H1 (cell line): ENCODE data around the gene PC. TPM values are rescaled to one million over a fixed set of nuclear protein-coding genes. Genes with fewer than 3 reads are reported as not detected.

Experiments used
- CTCF ChIA-PET: fragments of 300-600 bp; sonication (Branson Sonifier 250); formaldehyde crosslinking; loops from one replicate; lab custom pipeline; 2021; ENCODE audit not compliant: partially characterized antibody; lab: Charles Lee
- POLR2A ChIA-PET: fragments of 300-600 bp; sonication (Branson Sonifier 250); formaldehyde crosslinking; loops from one replicate; lab custom pipeline; 2021; ENCODE audit warnings: inconsistent platforms; ENCODE audit not compliant: partially characterized antibody; lab: Charles Lee
- DNase-seq, 2 experiments: peaks; one replicate each; pipeline versions ENCODE4 v3.0.0 to v3.0.0-alpha.2; 2010 to 2022; ENCODE audit warnings: low spot score in 2 of 2, low read depth in 1 of 2, mixed read lengths in 1 of 2
- FAIRE-seq: peaks from 2 replicates; lab custom pipeline; 2011; peaks lifted over from hg19 to GRCh38; lab: Jason Lieb, UNC
- H2AFZ ChIP-seq: 2 replicates; pipeline ENCODE4 v1.8.1; 2012; ENCODE audit warnings: low read length, inconsistent platforms
- H2AK5ac ChIP-seq: 2 replicates; pipeline ENCODE4 v1.6.1; 2013; ENCODE audit warnings: low read depth, low read length
- H2BK120ac ChIP-seq: replicated peaks from 2 replicates; pipeline ENCODE3; 2013; ENCODE audit warnings: low read depth, low read length, inconsistent platforms
- H2BK12ac ChIP-seq: 2 replicates; pipeline ENCODE4 v1.6.1; 2013; ENCODE audit warnings: low read depth, low read length
- H2BK15ac ChIP-seq: 2 replicates; pipeline ENCODE4 v1.6.1; 2013; ENCODE audit warnings: low read length
- H2BK20ac ChIP-seq: 2 replicates; pipeline ENCODE4 v1.6.1; 2013; ENCODE audit warnings: low read length
- H2BK5ac ChIP-seq: 2 replicates; pipeline ENCODE4 v1.6.1; 2013; ENCODE audit warnings: low read depth, low read length
- H3K14ac ChIP-seq: 2 replicates; pipeline ENCODE4 v1.6.1; 2013; ENCODE audit warnings: inconsistent platforms; ENCODE audit not compliant: insufficient read length
- H3K18ac ChIP-seq: 2 replicates; pipeline ENCODE4 v1.6.1; 2013; ENCODE audit warnings: low read length; ENCODE audit errors: extremely low read depth
- H3K23ac ChIP-seq: 2 replicates; pipeline ENCODE4 v1.6.1; 2013; ENCODE audit warnings: inconsistent platforms; ENCODE audit not compliant: insufficient read length
- H3K23me2 ChIP-seq: 2 replicates; pipeline ENCODE4 v1.6.1; 2013; ENCODE audit warnings: low read depth, low read length
- H3K27ac ChIP-seq: 2 replicates; pipeline ENCODE4 v1.6.1; 2011; ENCODE audit warnings: low read depth, low read length, inconsistent platforms
- H3K27me3 ChIP-seq, 4 experiments: replicated peaks in 1 of 4; 1 replicate in 1 of 4; 2 replicates in 3 of 4; pipeline versions ENCODE4 v1.6.1 to v1.8.1; 2011 to 2013; ENCODE audit warnings: low read length in 3 of 4, mild to moderate bottlenecking in 3 of 4, inconsistent platforms in 2 of 4, mixed read lengths in 2 of 4, moderate library complexity in 1 of 4; ENCODE audit not compliant: control insufficient read depth in 3 of 4, insufficient read depth in 3 of 4; ENCODE audit errors: extremely low read depth in 1 of 4
- H3K36me3 ChIP-seq, 4 experiments: 2 replicates each; pipeline versions ENCODE4 v1.6.1 to v1.8.1; 2011 to 2013; ENCODE audit warnings: mild to moderate bottlenecking in 4 of 4, low read length in 3 of 4, moderate library complexity in 2 of 4, control low read depth in 1 of 4, inconsistent platforms in 1 of 4; ENCODE audit not compliant: insufficient read depth in 4 of 4, control insufficient read depth in 2 of 4
- H3K4ac ChIP-seq: replicated peaks from 2 replicates; pipeline ENCODE3; 2013; ENCODE audit warnings: low read length, low read depth, mixed read lengths, inconsistent platforms; ENCODE audit not compliant: insufficient read length
- H3K4me1 ChIP-seq, 4 experiments: replicated peaks in 1 of 4; 1 replicate in 1 of 4; 2 replicates in 3 of 4; pipeline versions ENCODE4 v1.6.1 to v1.8.1; 2011 to 2013; ENCODE audit warnings: low read length in 3 of 4, inconsistent platforms in 2 of 4, mixed read lengths in 1 of 4; ENCODE audit not compliant: insufficient read depth in 4 of 4, control insufficient read depth in 3 of 4
- H3K4me2 ChIP-seq, 2 experiments: 2 replicates each; pipeline versions ENCODE4 v1.6.1 to v1.8.1; 2011 to 2013; ENCODE audit warnings: low read depth in 2 of 2, low read length in 2 of 2, control low read depth in 1 of 2, inconsistent platforms in 1 of 2, mild to moderate bottlenecking in 1 of 2; ENCODE audit not compliant: insufficient read depth in 1 of 2
- H3K4me3 ChIP-seq, 4 experiments: fragments of 200-600, 300-600 bp in 1 of 4; sonication (generic), shearing (Covaris generic), sonication (Bioruptor Twin) in 1 of 4; 2 replicates each; pipeline versions ENCODE4 v1.5.1 to v1.8.1; 2011 to 2016; ENCODE audit warnings: low read length in 4 of 4, low read depth in 3 of 4, control low read depth in 2 of 4, inconsistent platforms in 2 of 4, mild to moderate bottlenecking in 2 of 4, mixed read lengths in 1 of 4, moderate library complexity in 1 of 4; ENCODE audit not compliant: insufficient read depth in 2 of 4; ENCODE audit errors: extremely low read depth in 1 of 4
- H3K56ac ChIP-seq: replicated peaks from 2 replicates; pipeline ENCODE3; 2013; ENCODE audit warnings: low read depth, mild to moderate bottlenecking, mixed read lengths, low read length, inconsistent platforms; ENCODE audit not compliant: insufficient read length
- H3K79me1 ChIP-seq: 2 replicates; pipeline ENCODE4 v1.6.1; 2013; ENCODE audit warnings: low read depth, low read length, control low read depth
- H3K79me2 ChIP-seq, 2 experiments: 2 replicates each; pipeline versions ENCODE4 v1.6.1 to v1.8.1; 2012 to 2013; ENCODE audit warnings: low read length in 2 of 2, mild to moderate bottlenecking in 2 of 2, inconsistent platforms in 1 of 2; ENCODE audit not compliant: insufficient read depth in 2 of 2, control insufficient read depth in 1 of 2
- H3K9ac ChIP-seq, 4 experiments: replicated peaks in 1 of 4; 1 replicate in 1 of 4; 2 replicates in 3 of 4; pipeline versions ENCODE4 v1.6.1 to v1.8.1; 2011 to 2013; ENCODE audit warnings: low read depth in 3 of 4, low read length in 3 of 4, control low read depth in 2 of 4, mild to moderate bottlenecking in 2 of 4, moderate library complexity in 2 of 4, inconsistent platforms in 1 of 4; ENCODE audit errors: extremely low read depth in 1 of 4
- H3K9me3 ChIP-seq, 2 experiments: 2 replicates each; pipeline versions ENCODE4 v1.6.1 to v1.8.1; 2012 to 2013; ENCODE audit warnings: mild to moderate bottlenecking in 2 of 2, moderate library complexity in 2 of 2, control low read depth in 1 of 2, inconsistent platforms in 1 of 2, low read depth in 1 of 2, low read length in 1 of 2, mixed read lengths in 1 of 2; ENCODE audit not compliant: insufficient read depth in 2 of 2
- H4K20me1 ChIP-seq, 2 experiments: replicated peaks in 1 of 2; 2 replicates each; pipeline versions ENCODE3 to v1.8.1; 2011 to 2013; ENCODE audit warnings: inconsistent platforms in 2 of 2, low read length in 2 of 2, mild to moderate bottlenecking in 1 of 2; ENCODE audit not compliant: insufficient read depth in 2 of 2, control insufficient read depth in 1 of 2
- H4K5ac ChIP-seq: 2 replicates; pipeline ENCODE4 v1.6.1; 2013; ENCODE audit warnings: low read length, low read depth, mixed read lengths, inconsistent platforms; ENCODE audit not compliant: insufficient read length
- H4K8ac ChIP-seq: 2 replicates; pipeline ENCODE4 v1.8.0; 2013; ENCODE audit warnings: mild to moderate bottlenecking, moderate library complexity, low read length, inconsistent platforms; ENCODE audit not compliant: insufficient read depth; ENCODE audit errors: extremely low read depth
- H4K91ac ChIP-seq: replicated peaks from 2 replicates; pipeline ENCODE3; 2013; ENCODE audit warnings: low read length, mixed read lengths, inconsistent platforms; ENCODE audit not compliant: insufficient read length
- BCL11A ChIP-seq, 2 experiments: IDR thresholded peaks; one replicate each; pipeline ENCODE4 v1.6.1; 2011; ENCODE audit warnings: low read depth in 2 of 2, low read length in 2 of 2, mild to moderate bottlenecking in 2 of 2
- FOSL1 ChIP-seq: IDR thresholded peaks from 2 replicates; pipeline ENCODE4 v1.6.1; 2011; ENCODE audit warnings: mild to moderate bottlenecking, low read depth, low read length, moderate library complexity; ENCODE audit not compliant: insufficient read depth
- GABPA ChIP-seq: IDR thresholded peaks from 2 replicates; pipeline ENCODE4 v1.6.1; 2011; ENCODE audit warnings: mild to moderate bottlenecking, low read length, moderate library complexity, borderline replicate concordance; ENCODE audit not compliant: insufficient read depth
- MAFK ChIP-seq: IDR thresholded peaks from 2 replicates; pipeline ENCODE4 v1.6.1; 2012; ENCODE audit warnings: low read depth, mild to moderate bottlenecking, improper control_type of control experiment, low read length
- POLR2A ChIP-seq, 2 experiments: IDR thresholded peaks; 1 replicate in 1 of 2; 2 replicates in 1 of 2; pipeline ENCODE4 v1.6.1; 2011; ENCODE audit warnings: low read depth in 2 of 2, low read length in 2 of 2, mild to moderate bottlenecking in 2 of 2; ENCODE audit errors: control extremely low read depth in 1 of 2
- POU5F1 ChIP-seq: IDR thresholded peaks from 2 replicates; pipeline ENCODE4 v1.6.1; 2011; ENCODE audit warnings: low read depth, mild to moderate bottlenecking, low read length, moderate library complexity
- RBBP5 ChIP-seq: IDR thresholded peaks from 2 replicates; pipeline ENCODE4 v1.7.1; 2012; ENCODE audit warnings: low read depth, mild to moderate bottlenecking, inconsistent platforms, low read length, moderate library complexity, borderline replicate concordance
- SIRT6 ChIP-seq: IDR thresholded peaks from one replicate; pipeline ENCODE4 v1.7.1; 2012; ENCODE audit warnings: low read length, inconsistent platforms
- TAF1 ChIP-seq: IDR thresholded peaks from 2 replicates; pipeline ENCODE4 v1.6.1; 2011; ENCODE audit warnings: mild to moderate bottlenecking, low read depth, low read length
- TAF7 ChIP-seq: optimal IDR thresholded peaks from 2 replicates; pipeline ENCODE3; 2011; ENCODE audit warnings: low read depth, mild to moderate bottlenecking, inconsistent platforms, low read length, moderate library complexity, borderline replicate concordance
- USF2 ChIP-seq: IDR thresholded peaks from 2 replicates; pipeline ENCODE4 v1.6.1; 2011; ENCODE audit warnings: low read length, improper control_type of control experiment
- WGBS, 2 experiments: shearing (Covaris generic) in 1 of 2; methylation state at CpG; one replicate each; pipeline versions ENCODE4 v1.1.6 to v1.1.7; 2013 to 2015; ENCODE audit warnings: low lambda C conversion rate in 2 of 2, mixed read lengths in 2 of 2, inconsistent platforms in 1 of 2, low coverage in 1 of 2, missing lambda C conversion rate in 1 of 2; ENCODE audit not compliant: insufficient replicate concordance in 2 of 2, insufficient coverage in 1 of 2, insufficient read length in 1 of 2; ENCODE audit errors: extremely low coverage in 1 of 2, missing lambda C conversion rate in 1 of 2; 5-methylcytosine and 5-hydroxymethylcytosine counted together
- polyA plus RNA-seq, 7 experiments: library from polyadenylated mRNA; depleted of rRNA in 3 of 7; stranded (reverse) in 5 of 7; unstranded in 2 of 7; fragments of >200 nt in 5 of 7; fragments of 200-250 nt in 2 of 7; gene quantifications; 1 replicate in 5 of 7; 2 replicates in 1 of 7; 4 replicates in 1 of 7; pipeline versions ENCODE4 v1.2.1 to v1.2.3, GENCODE V29; 2011 to 2013; ENCODE audit warnings: missing spikeins in 2 of 7, mixed read lengths in 2 of 7
- total RNA-seq: library from RNA; stranded (reverse); fragmentation: NEBNext Ultra II Directional; extraction: Animal tissue kit (Norgen Biotek cat#: 25700); gene quantifications from 2 replicates; pipeline ENCODE4 v1.2.1, GENCODE V29; 2021

Gene PC
- total and polyA plus RNA-seq, 2 of the 8 experiments (the other 6 are each of a cell fraction or from before 2014, with no cell fraction given): 11.5 to 27.5 TPM

GRCh38 chr11:66864924-66865697, 93.1 kb downstream of the PC start:
- no peak for DNase-seq
- TF ChIP-seq GABPA (no peak), BCL11A (IDR thresholded peaks at IDR 0.05; ENCODE audit: low read depth in 2 of 2, low read length in 2 of 2) (no peak), TAF1 (no peak), FOSL1 (no peak), POU5F1 (no peak), RBBP5 (no peak), POLR2A (IDR thresholded peaks at IDR 0.05; ENCODE audit: control extremely low read depth in 1 of 2, low read depth in 2 of 2, low read length in 2 of 2) (no peak), USF2 (no peak), TAF7 (no peak), MAFK (no peak), SIRT6 (no peak)

More at GRCh38 chr11:66864924-66865697, 93.1 kb downstream of the PC start:
- H2AK5ac ChIP-seq: no peak overlapping the region
- no peak overlapping the region for H4K91ac ChIP-seq
- no peak overlapping the region for H3K4me2 ChIP-seq
- CTCF ChIA-PET: interaction anchor here (0.6 to 13.8 kb wide), 9 partner anchors 11 to 476 kb away, joined by 3 to 199 read pairs (median 8); partner anchors contain the start of genes C11orf86 and RCE1
- no peak overlapping the region for H3K56ac ChIP-seq
- H3K79me2 ChIP-seq: no peaks in the 10 kb centered on the region
- H3K27ac ChIP-seq: no peak overlapping the region
- H4K8ac ChIP-seq: peak overlapping the region; percentile 76; the same call in 1 of the 2 replicates
- no peak overlapping the region for H3K9ac ChIP-seq
- WGBS, 2 experiments: 82% methylated on average over 17 of the region's 23 CpGs; no CpG with 5 or more reads in 1 of the 2 experiments
- no peak for FAIRE-seq
- POLR2A ChIA-PET: interaction anchor here (1.3 to 2.4 kb wide), 6 partner anchors 10 to 226 kb away, joined by 5 to 7 read pairs (median 6); partner anchors contain the start of genes C11orf86, RBM4 and RCE1
- H3K4ac ChIP-seq: no peak overlapping the region
- H3K23me2 ChIP-seq: no peaks in the 10 kb centered on the region
- H2BK120ac ChIP-seq: no peak overlapping the region
- H4K20me1 ChIP-seq: peaks cover 0 to 2% of the 10 kb centered on the region in 2 experiments
- no peaks in the 10 kb centered on the region for H3K9me3 ChIP-seq
- H3K36me3 ChIP-seq: no peaks in the 10 kb centered on the region; a peak in 1 of 8 replicates
- H2AFZ ChIP-seq: no peak overlapping the region
- H3K27me3 ChIP-seq: no peaks in the 10 kb centered on the region
- H2BK15ac ChIP-seq: no peak overlapping the region
- H2BK12ac ChIP-seq: no peak overlapping the region
- H3K79me1 ChIP-seq: no peaks in the 10 kb centered on the region
- no peak overlapping the region for H3K18ac ChIP-seq
- H3K23ac ChIP-seq: no peak overlapping the region
- H3K4me1 ChIP-seq: peaks cover 0 to 12% (median 2%) of the 10 kb centered on the region in 4 experiments; a peak in 5 of 7 replicates
- H4K5ac ChIP-seq: no peak overlapping the region
- no peak overlapping the region for H2BK5ac ChIP-seq
- H3K14ac ChIP-seq: no peak overlapping the region
- no peak overlapping the region for H2BK20ac ChIP-seq
- no peak overlapping the region for H3K4me3 ChIP-seq
